Transverse colon (tissue), 4 donors: Measurements from ENCODE around the gene REEP6. TPM values are rescaled to one million over a fixed set of nuclear protein-coding genes. Genes with fewer than 3 reads are reported as not detected.
"Not testable (repeated sequence)": the region's sequence is repeated elsewhere in the genome, so short reads cannot be mapped to it uniquely, and the experiment has no call there.

Experiments
- DNase-seq: peaks from one replicate; pipeline ENCODE4 v3.0.0-alpha.2; 2019
- H3K27ac ChIP-seq, 4 donors: fragments of 200-600 bp; sonication (generic); 2 replicates each; pipeline ENCODE4 v1.5.1; 2016 to 2018; ENCODE audit warnings: inconsistent platforms in 4 of 4
- H3K27me3 ChIP-seq: fragments of 200-600 bp; sonication (generic); 2 replicates; pipeline ENCODE4 v1.5.1; 2017; ENCODE audit warnings: inconsistent platforms
- H3K36me3 ChIP-seq, 4 donors: fragments of 200-600 bp; sonication (generic); 2 replicates each; pipeline ENCODE4 v1.5.1; 2017 to 2019; ENCODE audit warnings: inconsistent platforms in 4 of 4
- H3K4me1 ChIP-seq, 4 donors: fragments of 200-600 bp; sonication (generic); 2 replicates each; pipeline ENCODE4 v1.5.1; 2017 to 2020; ENCODE audit warnings: inconsistent platforms in 4 of 4
- H3K4me3 ChIP-seq, 4 donors: fragments of 200-600 bp; sonication (generic); 1 replicate in 1 of 4; 2 replicates in 3 of 4; pipeline versions ENCODE4 v1.5.1 to v1.6.1; 2017 to 2019; ENCODE audit warnings: inconsistent platforms in 4 of 4
- H3K9me3 ChIP-seq, 2 donors: fragments of 200-600 bp; sonication (generic); 2 replicates each; pipeline ENCODE4 v1.5.1; 2017 to 2019; ENCODE audit warnings: inconsistent platforms in 2 of 2
- EP300 ChIP-seq: sonication (generic); formaldehyde crosslinking; IDR thresholded peaks from one replicate; pipeline ENCODE4 v1.6.1; 2017; ENCODE audit warnings: antibody characterized with exemption, low read depth
- POLR2A ChIP-seq: fragments of 450-650 bp; IDR thresholded peaks from one replicate; pipeline ENCODE4 v1.6.1; 2016; ENCODE audit warnings: antibody characterized with exemption, mild to moderate bottlenecking, moderate library complexity
- POLR2AphosphoS5 ChIP-seq, 3 donors: sonication (generic); formaldehyde crosslinking; IDR thresholded peaks; one replicate each; pipeline ENCODE4 v1.6.1; 2016; ENCODE audit warnings: antibody characterized with exemption in 3 of 3
- WGBS, 2 donors: methylation state at CpG; one replicate each; pipeline ENCODE4 v1.1.5; 2018; ENCODE audit warnings: low coverage in 1 of 2; 5-methylcytosine and 5-hydroxymethylcytosine counted together
- in situ Hi-C, 4 donors: fragments of 200-750 bp; cut with MboI; loops; one replicate each; pipeline versions ENCODE4 v1.15.0 to v1.15.1; 2017; ENCODE audit warnings: low sequenced_read_pairs in 3 of 4, low pct_ligation_motif_present in 1 of 4, low pct_unique_long_range_greater_than_20kb in 1 of 4
- intact Hi-C: fragments of 100-400 bp; cut with DNase I; formaldehyde crosslinking; loops from one replicate; pipeline ENCODE4 v1.15.1; 2023; ENCODE audit warnings: low total_unique reads
- total RNA-seq, 4 donors: library from RNA; depleted of rRNA; stranded (reverse); fragments of >200 nt; gene quantifications; one replicate each; pipeline ENCODE4 v1.1.0, GENCODE V29; 2016
- TF ChIP-seq, protein P1 (sequence below), 5 experiments: fragments of 200-600 bp in 3 of 5; fragments of 450-650 bp in 2 of 5; sonication (generic) in 3 of 5; IDR thresholded peaks; 1 replicate in 2 of 5; 2 replicates in 3 of 5; pipeline ENCODE4 v1.5.1; 2016 to 2017; ENCODE audit warnings: antibody characterized with exemption in 5 of 5, inconsistent platforms in 3 of 5, mild to moderate bottlenecking in 2 of 5, moderate library complexity in 1 of 5

Gene REEP6
- total RNA-seq, 4 donors from 2014 or later = 2.2 to 3.3 TPM; not detected in 2

DNA sequence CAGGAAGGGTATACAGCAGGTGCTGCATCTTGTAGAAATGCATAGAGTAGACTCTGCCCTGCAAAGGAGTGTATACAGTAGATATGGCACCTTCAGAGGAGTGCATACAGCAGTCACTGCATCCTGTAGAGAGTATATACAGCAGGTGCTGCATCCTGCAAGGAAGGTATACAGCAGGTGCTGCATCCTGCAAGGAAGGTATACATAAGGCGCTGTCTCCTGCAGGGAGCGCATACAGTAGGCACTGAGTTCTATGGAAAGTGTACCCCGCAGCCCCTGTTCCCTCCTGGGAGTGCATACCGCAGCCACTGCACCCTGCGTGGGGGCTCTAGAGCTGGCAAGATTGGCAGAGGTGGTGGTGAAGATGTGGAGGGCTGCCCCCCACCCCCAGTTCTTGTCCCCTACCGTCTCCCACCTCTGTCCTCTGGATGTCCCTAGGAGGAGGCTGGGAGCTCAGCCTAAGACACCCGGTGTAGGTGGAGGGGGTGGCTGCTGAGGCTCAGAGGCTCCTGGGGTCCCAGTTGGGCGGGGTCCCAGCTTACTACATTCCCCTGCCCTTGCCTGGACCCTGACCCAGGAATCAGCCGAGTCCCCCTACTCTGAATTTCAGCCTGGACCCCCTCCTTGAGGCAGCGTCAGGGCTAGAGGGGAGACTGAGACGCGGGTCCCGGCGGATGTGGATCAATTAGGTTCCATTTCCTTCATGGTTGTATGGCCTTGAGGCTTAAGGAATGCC lies 24.2 kb downstream of the REEP6 start:
- Histone ChIP-seq H3K4me3 (no peak overlapping the region), H3K27me3 (peaks cover 52% of the 10 kb centered on the region), H3K4me1 (peaks cover 0 to 18% (median 11%) of the 10 kb centered on the region in 4 donors), H3K36me3 (no peaks in the 10 kb centered on the region), H3K9me3 (no peaks in the 10 kb centered on the region), H3K27ac (no peak overlapping the region)
- intact Hi-C loops = no loop called here
- in situ Hi-C loops = no loop called here
- no peak for TF ChIP-seq EP300
- no peak for DNase-seq
- WGBS, 2 donors = 76% methylated on average over 14 of the region's 14 CpGs; no CpG with 5 or more reads in 1 of the 2 donors

DNA sequence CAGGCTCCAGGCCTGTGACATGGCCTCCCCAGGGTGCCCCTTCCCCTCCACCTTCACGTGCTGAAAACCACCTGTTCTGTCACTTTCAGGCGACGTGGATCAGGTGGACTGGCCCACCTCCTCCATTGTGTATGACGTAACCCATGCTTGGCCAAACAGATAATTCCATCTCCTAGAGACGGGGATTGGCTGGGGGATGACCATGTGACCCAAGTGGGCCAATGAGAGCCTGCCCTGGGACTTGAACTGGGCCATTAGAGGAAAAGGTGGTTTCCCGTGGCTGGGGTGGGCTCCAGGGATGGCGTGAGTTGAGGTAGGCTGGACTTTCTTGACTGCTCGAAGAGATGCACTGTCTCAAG lies 25.4 kb downstream of the REEP6 start:
- no peak for DNase-seq
- intact Hi-C loops = no loop called here
- 69% methylated on average over 3 to 8 of the region's 8 CpGs for WGBS, 2 donors
- in situ Hi-C loops = no loop called here
- H3K9me3 ChIP-seq = no peaks in the 10 kb centered on the region
- TF ChIP-seq POLR2A = no peak
- no peak for TF ChIP-seq EP300
- no peak for TF ChIP-seq POLR2AphosphoS5 (IDR thresholded peaks at IDR 0.05)
- TF ChIP-seq, protein P1, sequence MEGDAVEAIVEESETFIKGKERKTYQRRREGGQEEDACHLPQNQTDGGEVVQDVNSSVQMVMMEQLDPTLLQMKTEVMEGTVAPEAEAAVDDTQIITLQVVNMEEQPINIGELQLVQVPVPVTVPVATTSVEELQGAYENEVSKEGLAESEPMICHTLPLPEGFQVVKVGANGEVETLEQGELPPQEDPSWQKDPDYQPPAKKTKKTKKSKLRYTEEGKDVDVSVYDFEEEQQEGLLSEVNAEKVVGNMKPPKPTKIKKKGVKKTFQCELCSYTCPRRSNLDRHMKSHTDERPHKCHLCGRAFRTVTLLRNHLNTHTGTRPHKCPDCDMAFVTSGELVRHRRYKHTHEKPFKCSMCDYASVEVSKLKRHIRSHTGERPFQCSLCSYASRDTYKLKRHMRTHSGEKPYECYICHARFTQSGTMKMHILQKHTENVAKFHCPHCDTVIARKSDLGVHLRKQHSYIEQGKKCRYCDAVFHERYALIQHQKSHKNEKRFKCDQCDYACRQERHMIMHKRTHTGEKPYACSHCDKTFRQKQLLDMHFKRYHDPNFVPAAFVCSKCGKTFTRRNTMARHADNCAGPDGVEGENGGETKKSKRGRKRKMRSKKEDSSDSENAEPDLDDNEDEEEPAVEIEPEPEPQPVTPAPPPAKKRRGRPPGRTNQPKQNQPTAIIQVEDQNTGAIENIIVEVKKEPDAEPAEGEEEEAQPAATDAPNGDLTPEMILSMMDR (IDR thresholded peaks at IDR 0.05) = no peak
- H3K27ac ChIP-seq = no peak overlapping the region
- no peak overlapping the region for H3K4me3 ChIP-seq
- peaks cover 45% of the 10 kb centered on the region for H3K27me3 ChIP-seq
- H3K4me1 ChIP-seq = peaks cover 0 to 18% (median 12%) of the 10 kb centered on the region in 4 donors
- H3K36me3 ChIP-seq = no peaks in the 10 kb centered on the region

DNA sequence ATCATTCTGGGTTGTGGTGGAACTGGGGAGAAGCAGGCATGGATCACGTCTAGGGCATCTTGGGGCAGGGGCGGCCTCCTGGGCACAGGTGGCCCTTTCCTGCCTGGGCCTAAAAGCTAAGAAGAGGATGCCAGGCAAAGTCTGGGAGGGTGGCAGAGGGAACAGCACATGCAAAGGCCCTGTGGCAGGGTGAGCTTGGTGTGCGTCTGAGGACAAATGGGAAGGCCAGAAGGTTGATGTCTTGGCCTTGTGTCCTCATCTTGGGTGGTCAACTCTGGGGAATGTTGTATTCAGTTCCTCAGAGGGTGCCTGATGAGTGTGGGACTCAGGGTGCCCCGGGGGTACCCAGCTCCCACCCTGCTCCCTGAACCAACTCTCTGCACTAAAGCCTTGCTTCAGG lies 27.5 kb downstream of the REEP6 start:
- Histone ChIP-seq H3K36me3 (no peaks in the 10 kb centered on the region), H3K4me1 (peaks cover 4 to 7% (median 6%) of the 10 kb centered on the region in 4 donors), H3K27me3 (peaks cover 46% of the 10 kb centered on the region), H3K9me3 (no peaks in the 10 kb centered on the region), H3K27ac (no peak overlapping the region), H3K4me3 (no peak overlapping the region)
- 70 to 80% methylated on average over 1 to 4 of the region's 4 CpGs for WGBS, 2 donors
- intact Hi-C loops = no loop called here
- in situ Hi-C loops = no loop called here
- TF ChIP-seq POLR2A = no peak
- TF ChIP-seq POLR2AphosphoS5 (IDR thresholded peaks at IDR 0.05) = no peak
- TF ChIP-seq EP300 = no peak
- TF ChIP-seq, protein P1 (IDR thresholded peaks at IDR 0.05) = no peak
- no peak for DNase-seq

DNA sequence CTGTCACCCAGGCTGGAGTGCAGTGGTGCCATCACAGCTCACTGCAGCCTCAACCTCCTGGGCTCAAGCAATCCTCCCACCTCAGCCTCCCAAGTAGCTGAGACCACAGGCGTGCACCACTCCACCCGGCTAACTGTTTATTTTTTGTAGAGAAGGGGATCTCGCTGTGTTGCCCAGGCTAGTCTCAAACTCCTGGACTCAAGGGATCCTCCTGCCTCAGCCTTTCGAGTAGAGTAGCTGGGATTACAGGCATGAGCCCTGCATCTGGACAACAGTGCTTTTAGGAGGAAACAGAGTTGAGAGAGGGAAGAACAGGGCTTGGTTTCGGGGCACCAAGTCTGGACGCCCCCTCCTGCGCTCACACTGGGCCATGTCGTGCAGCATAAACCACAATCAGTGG lies 28.8 kb downstream of the REEP6 start:
- H3K4me3 ChIP-seq, H3K9me3 ChIP-seq, H3K27ac ChIP-seq, in situ Hi-C loops, intact Hi-C loops, H3K36me3 ChIP-seq, H3K4me1 ChIP-seq, DNase-seq: not testable (repeated sequence)
- 84% methylated on average over 8 of the region's 8 CpGs; no CpG with 5 or more reads in 1 of the 2 donors for WGBS, 2 donors
- H3K27me3 ChIP-seq = peaks cover 49% of the 10 kb centered on the region

DNA sequence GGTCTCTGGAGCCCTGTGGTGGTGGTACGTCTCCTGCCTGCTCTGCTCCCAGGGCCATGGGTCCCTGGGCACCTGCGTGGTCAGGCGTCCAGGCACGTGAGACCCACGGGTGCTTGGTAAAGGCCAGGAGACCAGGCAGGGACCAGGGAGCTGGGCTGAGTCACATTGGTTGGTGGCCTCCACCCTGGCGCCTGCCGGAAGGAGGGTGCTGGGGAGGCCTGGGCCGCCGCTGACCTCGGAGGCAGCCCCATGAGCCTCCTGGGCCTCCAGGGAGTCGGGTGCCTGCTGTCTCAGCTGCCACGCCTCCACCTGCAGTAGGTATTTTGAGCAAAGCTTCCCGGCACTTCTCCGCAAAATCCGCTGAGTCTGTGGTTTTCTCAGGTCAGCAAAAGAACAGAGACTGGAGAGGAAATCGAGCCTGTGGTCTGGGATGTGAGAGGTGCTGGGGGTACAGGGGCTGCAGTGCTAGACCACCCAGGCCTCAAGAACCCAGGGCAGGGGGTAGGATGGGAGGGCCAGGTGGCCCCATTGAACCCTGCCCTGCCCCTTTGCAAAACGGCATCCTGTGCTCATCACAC lies 29.3 kb downstream of the REEP6 start:
- peaks cover 50% of the 10 kb centered on the region for H3K27me3 ChIP-seq
- in situ Hi-C loops = no loop called here

More for the DNA sequence above, 29.3 kb downstream of the REEP6 start:
- Histone ChIP-seq H3K27ac (no peak overlapping the region), H3K9me3 (no peaks in the 10 kb centered on the region), H3K4me1 (peaks cover 3 to 7% (median 6%) of the 10 kb centered on the region in 4 donors), H3K36me3 (no peaks in the 10 kb centered on the region), H3K4me3 (no peak overlapping the region)
- intact Hi-C loops = no loop called here
- no peak for DNase-seq
- 33 to 71% methylated on average over 1 to 17 of the region's 17 CpGs for WGBS, 2 donors
- TF ChIP-seq EP300 = no peak
- no peak for TF ChIP-seq POLR2AphosphoS5 (IDR thresholded peaks at IDR 0.05)
- TF ChIP-seq, protein P1 (IDR thresholded peaks at IDR 0.05) = no peak
- TF ChIP-seq POLR2A = no peak
